HUES48 (cell line): Measurements from ENCODE around the gene ANAPC10.

ENCODE experiments used
- H3K27ac ChIP-seq: one replicate; pipeline ENCODE4 v1.7.0; 2013; ENCODE audit warnings: low read depth, low read length, inconsistent platforms
- H3K27me3 ChIP-seq: 2 replicates; pipeline ENCODE4 v1.6.1; 2013; ENCODE audit warnings: mild to moderate bottlenecking, low read length; ENCODE audit not compliant: control insufficient read depth, insufficient read depth
- H3K36me3 ChIP-seq: 2 replicates; pipeline ENCODE4 v1.6.1; 2013; ENCODE audit warnings: low read length; ENCODE audit not compliant: control insufficient read depth, insufficient read depth
- H3K4me1 ChIP-seq: 2 replicates; pipeline ENCODE4 v1.6.1; 2013; ENCODE audit warnings: mild to moderate bottlenecking, low read length; ENCODE audit not compliant: control insufficient read depth, insufficient read depth
- H3K4me3 ChIP-seq: 2 replicates; pipeline ENCODE4 v1.5.1; 2013; ENCODE audit warnings: mild to moderate bottlenecking, low read depth, low read length
- H3K9ac ChIP-seq: 2 replicates; pipeline ENCODE4 v1.6.1; 2013; ENCODE audit warnings: mild to moderate bottlenecking, low read depth, low read length, moderate library complexity
- H3K9me3 ChIP-seq: 2 replicates; pipeline ENCODE4 v1.6.1; 2013; ENCODE audit warnings: low read length; ENCODE audit not compliant: control insufficient read depth, insufficient read depth

Gene ANAPC10

GRCh38 chr4:145069361-145069760 is 28.6 kb downstream of the ANAPC10 start:
- Histone ChIP-seq H3K4me3 (no peak overlapping the region), H3K36me3 (peaks cover 2% of the 10 kb centered on the region; the same call in 1 of the 2 replicates), H3K27ac (no peak overlapping the region), H3K4me1 (peaks cover 25% of the 10 kb centered on the region), H3K27me3 (no peaks in the 10 kb centered on the region), H3K9me3 (no peaks in the 10 kb centered on the region), H3K9ac (no peak overlapping the region)

- Histone ChIP-seq H3K9ac (no peak overlapping the region), H3K27ac (peak overlapping the region; percentile 87), H3K36me3 (peaks cover 8% of the 10 kb centered on the region; the same call in 1 of the 2 replicates), H3K4me1 (peaks cover 25% of the 10 kb centered on the region), H3K27me3 (no peaks in the 10 kb centered on the region), H3K9me3 (no peaks in the 10 kb centered on the region), H3K4me3 (no peak overlapping the region)
Observed at GRCh38 chr4:145066063-145066501, 31.9 kb downstream of the ANAPC10 start.

GRCh38 chr4:145061318-145061920 is 36.6 kb downstream of the ANAPC10 start:
- Histone ChIP-seq H3K36me3 (peaks cover 8% of the 10 kb centered on the region; the same call in 1 of the 2 replicates), H3K4me3 (no peak overlapping the region), H3K27me3 (no peaks in the 10 kb centered on the region), H3K4me1 (peaks cover 26% of the 10 kb centered on the region), H3K9me3 (no peaks in the 10 kb centered on the region), H3K9ac (no peak overlapping the region), H3K27ac (no peak overlapping the region)

- Histone ChIP-seq H3K4me1 (peaks cover 6% of the 10 kb centered on the region), H3K27me3 (no peaks in the 10 kb centered on the region), H3K9ac (no peak overlapping the region), H3K4me3 (no peak overlapping the region), H3K9me3 (no peaks in the 10 kb centered on the region), H3K27ac (no peak overlapping the region), H3K36me3 (0 out of 2 replicates have a peak, but pooled peaks cover 3% of the 10 kb centered on the region)
Observed at GRCh38 chr4:145058256-145058655, 39.7 kb downstream of the ANAPC10 start.

- Histone ChIP-seq H3K9me3 (no peaks in the 10 kb centered on the region), H3K4me3 (no peak overlapping the region), H3K9ac (no peak overlapping the region), H3K36me3 (no peaks in the 10 kb centered on the region), H3K27ac (no peak overlapping the region), H3K4me1 (peaks cover 6% of the 10 kb centered on the region), H3K27me3 (no peaks in the 10 kb centered on the region)
Observed at GRCh38 chr4:145056325-145057130, 41.5 kb downstream of the ANAPC10 start.

- H3K27me3 ChIP-seq: no peaks in the 10 kb centered on the region
- no peaks in the 10 kb centered on the region for H3K9me3 ChIP-seq
- no peak overlapping the region for H3K27ac ChIP-seq
- H3K4me3 ChIP-seq: no peak overlapping the region
- H3K36me3 ChIP-seq: 0 out of 2 replicates have a peak, but pooled peaks cover under 1% of the 10 kb centered on the region
- no peak overlapping the region for H3K9ac ChIP-seq
- peaks cover 6% of the 10 kb centered on the region for H3K4me1 ChIP-seq
Observed at GRCh38 chr4:145055533-145056257, 42.3 kb downstream of the ANAPC10 start.

- no peak overlapping the region for H3K27ac ChIP-seq
- H3K9ac ChIP-seq: no peak overlapping the region
- no peaks in the 10 kb centered on the region for H3K9me3 ChIP-seq
- H3K4me1 ChIP-seq: no peaks in the 10 kb centered on the region; the same call in 1 of the 2 replicates
- no peaks in the 10 kb centered on the region for H3K27me3 ChIP-seq
- H3K36me3 ChIP-seq: 0 out of 2 replicates have a peak, but pooled peaks cover 7% of the 10 kb centered on the region
- no peak overlapping the region for H3K4me3 ChIP-seq
Observed at GRCh38 chr4:145049241-145049640, 48.8 kb downstream of the ANAPC10 start.

- H3K27ac ChIP-seq: no peak overlapping the region
- 0 out of 2 replicates have a peak, but pooled peaks cover 7% of the 10 kb centered on the region for H3K36me3 ChIP-seq
- no peaks in the 10 kb centered on the region for H3K9me3 ChIP-seq
- no peak overlapping the region for H3K9ac ChIP-seq
- H3K4me1 ChIP-seq: no peaks in the 10 kb centered on the region; the same call in 1 of the 2 replicates
- H3K4me3 ChIP-seq: no peak overlapping the region
- H3K27me3 ChIP-seq: no peaks in the 10 kb centered on the region
Observed at GRCh38 chr4:145048817-145049216, 49.2 kb downstream of the ANAPC10 start.

- H3K27me3 ChIP-seq: no peaks in the 10 kb centered on the region
- H3K27ac ChIP-seq: no peak overlapping the region
- H3K4me3 ChIP-seq: no peak overlapping the region
- no peak overlapping the region for H3K9ac ChIP-seq
- no peaks in the 10 kb centered on the region; the same call in 1 of the 2 replicates for H3K4me1 ChIP-seq
- H3K36me3 ChIP-seq: 0 out of 2 replicates have a peak, but pooled peaks cover 7% of the 10 kb centered on the region
- H3K9me3 ChIP-seq: no peaks in the 10 kb centered on the region
Observed at GRCh38 chr4:145047151-145047550, 50.8 kb downstream of the ANAPC10 start.

GRCh38 chr4:145045180-145045579 is 52.8 kb downstream of the ANAPC10 start:
- H3K27me3 ChIP-seq: no peaks in the 10 kb centered on the region
- no peak overlapping the region for H3K27ac ChIP-seq
- no peaks in the 10 kb centered on the region for H3K9me3 ChIP-seq
- H3K36me3 ChIP-seq: 0 out of 2 replicates have a peak, but pooled peaks cover 2% of the 10 kb centered on the region
- no peaks in the 10 kb centered on the region; the same call in 1 of the 2 replicates for H3K4me1 ChIP-seq
- no peak overlapping the region for H3K4me3 ChIP-seq
- no peak overlapping the region for H3K9ac ChIP-seq
